ENCODE results near the gene DPEP2. TPM values are rescaled to one million over a fixed set of nuclear protein-coding genes. Genes with fewer than 3 reads are reported as not detected.

Gene DPEP2
- total and polyA plus RNA-seq, 2 of the 13 experiments (the other 11 are each of a cell fraction or from before 2014, with no cell fraction given), result 0.18 TPM; not detected in 1

DNA sequence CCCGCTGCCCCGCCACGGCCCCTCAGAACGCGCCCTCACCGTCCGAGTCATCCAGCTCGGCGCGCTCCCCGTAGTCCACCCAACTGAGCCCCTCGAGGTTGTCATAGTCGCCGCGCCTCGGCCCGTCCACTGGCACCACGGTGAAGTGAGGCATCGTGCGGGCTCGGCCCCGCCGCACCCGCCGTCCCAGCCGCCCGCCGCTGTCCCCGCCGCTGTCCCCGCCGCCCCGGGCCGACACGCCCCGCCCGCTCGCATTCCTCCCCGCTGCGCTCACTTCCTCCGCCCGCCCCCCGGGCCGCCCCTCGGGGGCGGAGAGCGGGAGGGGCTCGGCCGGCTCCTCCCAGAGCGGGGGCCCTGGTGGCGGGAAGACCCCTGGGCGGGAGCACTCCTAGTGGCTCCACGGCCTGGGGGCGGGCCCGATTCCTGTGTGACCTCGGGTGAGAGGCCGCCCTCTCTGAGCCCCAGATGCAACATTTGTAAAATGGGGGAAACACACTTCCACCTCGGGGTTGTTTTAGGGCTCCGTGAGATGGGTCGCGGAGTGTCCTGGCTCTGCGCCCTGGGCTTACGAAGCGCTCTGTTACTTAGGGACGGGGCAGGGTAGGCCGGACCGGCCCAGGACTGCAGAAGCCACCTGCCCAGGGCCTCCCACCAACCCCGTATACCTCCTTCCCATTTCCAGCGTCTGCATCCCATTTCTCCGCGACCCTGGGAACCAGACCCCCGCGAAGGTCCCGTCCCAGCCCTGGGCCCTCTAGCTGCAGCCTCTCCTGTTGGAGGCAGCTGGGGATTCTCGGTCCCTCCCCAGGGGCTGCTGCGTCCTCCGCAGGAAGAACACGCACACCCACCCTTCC is 30.7 kb downstream of the DPEP2 start, which contains the start of gene SLC12A4 (continued):
- no peak for TF ChIP-seq SCMH1 (CRISPR knock-in tag; IDR thresholded peaks at IDR 0.05; ENCODE audit: borderline replicate concordance)
- peak; percentile 98 for TF ChIP-seq PATZ1 (CRISPR knock-in tag; IDR thresholded peaks at IDR 0.05)
- TF ChIP-seq MIER2 (CRISPR knock-in tag; IDR thresholded peaks at IDR 0.05), result no peak; the same call in 1 of the 2 replicates
- TF ChIP-seq MTF1 (CRISPR knock-in tag; IDR thresholded peaks at IDR 0.05), result 0 out of 2 replicates have a peak, but pooled peaks have one; percentile 28
- TF ChIP-seq FOXA1 (IDR thresholded peaks at IDR 0.05), result no peak
- TF ChIP-seq FOXA1 (CRISPR knock-in tag; IDR thresholded peaks at IDR 0.05), result no peak
- TF ChIP-seq HMGA1 (CRISPR knock-in tag; conservative IDR thresholded peaks at IDR 0.05), result no peak
- TF ChIP-seq ATM (IDR thresholded peaks at IDR 0.05; ENCODE audit: borderline replicate concordance), result no peak
- TF ChIP-seq ZNF562 (CRISPR knock-in tag; IDR thresholded peaks at IDR 0.05; ENCODE audit: borderline replicate concordance), result no peak
- TF ChIP-seq, protein P1, sequence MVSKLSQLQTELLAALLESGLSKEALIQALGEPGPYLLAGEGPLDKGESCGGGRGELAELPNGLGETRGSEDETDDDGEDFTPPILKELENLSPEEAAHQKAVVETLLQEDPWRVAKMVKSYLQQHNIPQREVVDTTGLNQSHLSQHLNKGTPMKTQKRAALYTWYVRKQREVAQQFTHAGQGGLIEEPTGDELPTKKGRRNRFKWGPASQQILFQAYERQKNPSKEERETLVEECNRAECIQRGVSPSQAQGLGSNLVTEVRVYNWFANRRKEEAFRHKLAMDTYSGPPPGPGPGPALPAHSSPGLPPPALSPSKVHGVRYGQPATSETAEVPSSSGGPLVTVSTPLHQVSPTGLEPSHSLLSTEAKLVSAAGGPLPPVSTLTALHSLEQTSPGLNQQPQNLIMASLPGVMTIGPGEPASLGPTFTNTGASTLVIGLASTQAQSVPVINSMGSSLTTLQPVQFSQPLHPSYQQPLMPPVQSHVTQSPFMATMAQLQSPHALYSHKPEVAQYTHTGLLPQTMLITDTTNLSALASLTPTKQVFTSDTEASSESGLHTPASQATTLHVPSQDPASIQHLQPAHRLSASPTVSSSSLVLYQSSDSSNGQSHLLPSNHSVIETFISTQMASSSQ (IDR thresholded peaks at IDR 0.05; ENCODE audit: low read depth), result no peak; the same call in 1 of the 2 replicates
- TF ChIP-seq, protein P1 (CRISPR knock-in tag; IDR thresholded peaks at IDR 0.05; ENCODE audit: borderline replicate concordance), result peak; percentile 63; the same call in 1 of the 2 replicates
- peak; percentile 9; the same call in 1 of the 2 replicates for TF ChIP-seq GLI4 (CRISPR knock-in tag; IDR thresholded peaks at IDR 0.05; ENCODE audit: borderline replicate concordance)
- peak; percentile 100 for TF ChIP-seq RCOR2 (CRISPR knock-in tag; IDR thresholded peaks at IDR 0.05)
- TF ChIP-seq THYN1 (CRISPR knock-in tag; IDR thresholded peaks at IDR 0.05; ENCODE audit: borderline replicate concordance, low read depth), result no peak
- TF ChIP-seq XRCC5 (optimal IDR thresholded peaks at IDR 0.05; ENCODE audit: low read length), result peak; percentile 64
- TF ChIP-seq SAFB2 (CRISPR knock-in tag; IDR thresholded peaks at IDR 0.05; ENCODE audit: borderline replicate concordance, low read depth), result no peak; the same call in 1 of the 2 replicates
- no peak for TF ChIP-seq ZNF570 (CRISPR knock-in tag; IDR thresholded peaks at IDR 0.05; ENCODE audit: borderline replicate concordance)
- peak; percentile 85 for TF ChIP-seq ZC3H13 (CRISPR knock-in tag; IDR thresholded peaks at IDR 0.05)
- no peak for TF ChIP-seq ZNF431 (CRISPR knock-in tag; IDR thresholded peaks at IDR 0.05; ENCODE audit: borderline replicate concordance, low read depth)
- TF ChIP-seq ZSCAN29 (CRISPR knock-in tag; conservative IDR thresholded peaks at IDR 0.05), result peak; percentile 8; the same call in 1 of the 2 replicates
- TF ChIP-seq, protein P2, sequence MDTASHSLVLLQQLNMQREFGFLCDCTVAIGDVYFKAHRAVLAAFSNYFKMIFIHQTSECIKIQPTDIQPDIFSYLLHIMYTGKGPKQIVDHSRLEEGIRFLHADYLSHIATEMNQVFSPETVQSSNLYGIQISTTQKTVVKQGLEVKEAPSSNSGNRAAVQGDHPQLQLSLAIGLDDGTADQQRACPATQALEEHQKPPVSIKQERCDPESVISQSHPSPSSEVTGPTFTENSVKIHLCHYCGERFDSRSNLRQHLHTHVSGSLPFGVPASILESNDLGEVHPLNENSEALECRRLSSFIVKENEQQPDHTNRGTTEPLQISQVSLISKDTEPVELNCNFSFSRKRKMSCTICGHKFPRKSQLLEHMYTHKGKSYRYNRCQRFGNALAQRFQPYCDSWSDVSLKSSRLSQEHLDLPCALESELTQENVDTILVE (CRISPR knock-in tag; IDR thresholded peaks at IDR 0.05), result no peak; the same call in 1 of the 2 replicates

All from HepG2 (cell line).